IMR-90 (cell line): ENCODE results near the gene FGF4. TPM values are rescaled to one million over a fixed set of nuclear protein-coding genes. Genes with fewer than 3 reads are reported as not detected.

Source experiments
- ATAC-seq: fragments of 200-7000 bp; cut with Tn5 transposase; 2 replicates; pipeline ENCODE4 v1.9.1; 2020; ENCODE audit warnings: low read depth, mild to moderate bottlenecking, moderate library complexity
- BruUV-seq: library from RNA; stranded (reverse); fragments of 400-500 nt; replicated peaks from 2 replicates; lab custom pipeline; 2021; lab: Mats Ljungman, UMichigan
- CTCF ChIA-PET: fragments of 300-600 bp; formaldehyde crosslinking; extraction: SDS; loops from one replicate; lab custom pipeline; 2021; ENCODE audit warnings: antibody characterized with exemption; lab: Yijun Ruan, JAX
- POLR2A ChIA-PET: fragments of 300-600 bp; sonication (Branson Sonifier 250); formaldehyde crosslinking; loops from one replicate; lab custom pipeline; 2022; ENCODE audit warnings: antibody characterized with exemption; ENCODE audit not compliant: unreplicated experiment; lab: Charles Lee
- DNase-seq: peaks from one replicate; pipeline ENCODE4 v3.0.0; 2013
- H2AFZ ChIP-seq: replicated peaks from 2 replicates; pipeline ENCODE3; 2013; ENCODE audit warnings: low read length, mild to moderate bottlenecking; ENCODE audit not compliant: poor library complexity
- H2AK5ac ChIP-seq: 2 replicates; pipeline ENCODE4 v1.6.1; 2013; ENCODE audit warnings: low read depth, low read length, inconsistent platforms
- H2AK9ac ChIP-seq: replicated peaks from 2 replicates; pipeline ENCODE3; 2013; ENCODE audit warnings: mild to moderate bottlenecking, low read depth, low read length, moderate library complexity; ENCODE audit not compliant: poor library complexity
- H2BK120ac ChIP-seq: 2 replicates; pipeline ENCODE4 v1.6.1; 2013; ENCODE audit warnings: low read depth, low read length, inconsistent platforms
- H2BK15ac ChIP-seq: 3 replicates; pipeline ENCODE4 v1.6.1; 2013; ENCODE audit warnings: low read depth, low read length, inconsistent platforms
- H2BK20ac ChIP-seq: 2 replicates; pipeline ENCODE4 v1.6.1; 2013; ENCODE audit warnings: low read depth, mild to moderate bottlenecking, inconsistent platforms, low read length, moderate library complexity
- H2BK5ac ChIP-seq: 2 replicates; pipeline ENCODE4 v1.6.1; 2013; ENCODE audit warnings: mild to moderate bottlenecking, low read depth, low read length, inconsistent platforms; ENCODE audit not compliant: poor library complexity, severe bottlenecking
- H3K14ac ChIP-seq: replicated peaks from 2 replicates; pipeline ENCODE4 v1.6.1; 2013; ENCODE audit warnings: low read depth, low read length, inconsistent platforms
- H3K18ac ChIP-seq: 2 replicates; pipeline ENCODE4 v1.6.1; 2013; ENCODE audit warnings: low read depth, low read length, control low read depth
- H3K23ac ChIP-seq: 2 replicates; pipeline ENCODE4 v1.6.1; 2013; ENCODE audit warnings: low read depth, low read length, inconsistent platforms
- H3K27ac ChIP-seq: 2 replicates; pipeline ENCODE4 v1.5.1; 2013; ENCODE audit warnings: mild to moderate bottlenecking, control low read depth, low read length; ENCODE audit not compliant: insufficient read depth
- H3K27me3 ChIP-seq: 2 replicates; pipeline ENCODE4 v1.6.1; 2013; ENCODE audit warnings: low read length; ENCODE audit not compliant: control insufficient read depth, insufficient read depth
- H3K36me3 ChIP-seq: 2 replicates; pipeline ENCODE4 v1.6.1; 2013; ENCODE audit warnings: low read length, mixed read lengths; ENCODE audit not compliant: control insufficient read depth, insufficient read depth
- H3K4ac ChIP-seq: 2 replicates; pipeline ENCODE4 v1.6.1; 2013; ENCODE audit warnings: low read depth, low read length, inconsistent platforms
- H3K4me1 ChIP-seq: 2 replicates; pipeline ENCODE4 v1.6.1; 2013; ENCODE audit warnings: low read length, mixed read lengths; ENCODE audit not compliant: control insufficient read depth, insufficient read depth
- H3K4me2 ChIP-seq: 2 replicates; pipeline ENCODE4 v1.6.1; 2013; ENCODE audit warnings: low read depth, mild to moderate bottlenecking, control low read depth, low read length, moderate library complexity
- H3K4me3 ChIP-seq: 2 replicates; pipeline ENCODE4 v1.5.1; 2013; ENCODE audit warnings: low read depth, mild to moderate bottlenecking, control low read depth, low read length, moderate library complexity; ENCODE audit not compliant: insufficient read depth
- H3K56ac ChIP-seq: 2 replicates; pipeline ENCODE4 v1.6.1; 2013; ENCODE audit warnings: low read length, inconsistent platforms; ENCODE audit not compliant: insufficient read depth; ENCODE audit errors: extremely low read depth
- H3K79me1 ChIP-seq, 2 experiments: 2 replicates each; pipeline ENCODE4 v1.6.1; 2013; ENCODE audit warnings: low read length in 2 of 2, inconsistent platforms in 1 of 2, low read depth in 1 of 2
- H3K9ac ChIP-seq: 2 replicates; pipeline ENCODE4 v1.6.1; 2013; ENCODE audit warnings: low read depth, low read length, control low read depth
- H3K9me1 ChIP-seq: 2 replicates; pipeline ENCODE4 v1.6.1; 2013; ENCODE audit warnings: low read length, inconsistent platforms; ENCODE audit not compliant: insufficient read depth
- H3K9me3 ChIP-seq: 2 replicates; pipeline ENCODE4 v1.6.1; 2013; ENCODE audit warnings: low read length; ENCODE audit not compliant: control insufficient read depth, insufficient read depth
- H4K20me1 ChIP-seq: 2 replicates; pipeline ENCODE4 v1.6.1; 2013; ENCODE audit warnings: low read length, inconsistent platforms; ENCODE audit not compliant: insufficient read depth
- H4K5ac ChIP-seq: 2 replicates; pipeline ENCODE4 v1.6.1; 2013; ENCODE audit warnings: mild to moderate bottlenecking, low read depth, low read length, control low read depth
- H4K8ac ChIP-seq, 2 experiments: 2 replicates each; pipeline ENCODE4 v1.6.1; 2013; ENCODE audit warnings: low read depth in 2 of 2, low read length in 2 of 2, control low read depth in 1 of 2, inconsistent platforms in 1 of 2
- H4K91ac ChIP-seq: 2 replicates; pipeline ENCODE4 v1.6.1; 2013; ENCODE audit warnings: low read depth, low read length, inconsistent platforms; ENCODE audit not compliant: insufficient read depth
- BHLHE40 ChIP-seq: fragments of 150-350 bp; IDR thresholded peaks from 2 replicates; pipeline ENCODE4 v1.6.1; 2016; ENCODE audit warnings: mild to moderate bottlenecking, low read depth, low read length
- CEBPB ChIP-seq: IDR thresholded peaks from 2 replicates; pipeline ENCODE4 v1.6.1; 2012; ENCODE audit warnings: low read depth, low read length, improper control_type of control experiment
- CHD1 ChIP-seq: IDR thresholded peaks from 2 replicates; pipeline ENCODE4 v1.6.1; 2012; ENCODE audit warnings: low read depth, low read length, improper control_type of control experiment
- ELK1 ChIP-seq: fragments of 150-350 bp; IDR thresholded peaks from 2 replicates; pipeline ENCODE4 v1.6.1; 2016; ENCODE audit warnings: low read depth, mild to moderate bottlenecking, low read length, moderate library complexity, borderline replicate concordance
- FOS ChIP-seq: fragments of 150-350 bp; IDR thresholded peaks from 2 replicates; pipeline ENCODE4 v1.6.1; 2016; ENCODE audit warnings: low read depth, low read length
- MAFK ChIP-seq: IDR thresholded peaks from 2 replicates; pipeline ENCODE4 v1.6.1; 2012; ENCODE audit warnings: low read depth, low read length, improper control_type of control experiment
- MAZ ChIP-seq: IDR thresholded peaks from 2 replicates; pipeline ENCODE4 v1.6.1; 2012; ENCODE audit warnings: low read depth, mild to moderate bottlenecking, low read length, improper control_type of control experiment, moderate library complexity, borderline replicate concordance
- MXI1 ChIP-seq: IDR thresholded peaks from 2 replicates; pipeline ENCODE4 v1.6.1; 2012; ENCODE audit warnings: low read depth, mild to moderate bottlenecking, low read length, moderate library complexity, borderline replicate concordance
- NFE2L2 ChIP-seq: fragments of 150-350 bp; IDR thresholded peaks from 2 replicates; pipeline ENCODE4 v1.6.1; 2016; ENCODE audit warnings: low read depth, mild to moderate bottlenecking, low read length
- POLR2A ChIP-seq: IDR thresholded peaks from 2 replicates; pipeline ENCODE4 v1.6.1; 2012; ENCODE audit warnings: mild to moderate bottlenecking, low read depth, low read length
- RAD21 ChIP-seq: IDR thresholded peaks from 2 replicates; pipeline ENCODE4 v1.6.1; 2012; ENCODE audit warnings: low read length, improper control_type of control experiment
- RCOR1 ChIP-seq: IDR thresholded peaks from 2 replicates; pipeline ENCODE4 v1.6.1; 2012; ENCODE audit warnings: mild to moderate bottlenecking, low read length, improper control_type of control experiment; ENCODE audit not compliant: insufficient replicate concordance
- RFX5 ChIP-seq: IDR thresholded peaks from 2 replicates; pipeline ENCODE4 v1.8.0; 2012; ENCODE audit warnings: low read depth, mild to moderate bottlenecking, low read length, moderate library complexity
- SMC3 ChIP-seq: fragments of 150-350 bp; IDR thresholded peaks from 2 replicates; pipeline ENCODE4 v1.6.1; 2016; ENCODE audit warnings: low read depth, mild to moderate bottlenecking, antibody characterized with exemption, low read length, moderate library complexity
- WGBS, 2 experiments: methylation state at CpG; one replicate each; pipeline versions ENCODE4 v1.1.5 to v1.1.7; 2013; ENCODE audit warnings: missing lambda C conversion rate in 2 of 2; ENCODE audit not compliant: insufficient read length in 1 of 2; ENCODE audit errors: extremely low coverage in 2 of 2; 5-methylcytosine and 5-hydroxymethylcytosine counted together
- dilution Hi-C: fragments of 300-500 bp; cut with HindIII; formaldehyde crosslinking; loops from one replicate; pipeline ENCODE4 v1.14.3; 2018; ENCODE audit warnings: low sequenced_read_pairs; ENCODE audit not compliant: unreplicated experiment
- in situ Hi-C: fragments of 300-500 bp; cut with MboI; formaldehyde crosslinking; loops from 3 replicates; pipeline ENCODE4 v1.14.3; 2019; ENCODE audit warnings: low sequenced_read_pairs, inconsistent platforms, mixed read lengths
- intact Hi-C: fragments of 100-400 bp; cut with micrococcal nuclease; formaldehyde crosslinking; loops from 2 replicates; pipeline ENCODE4 v1.10.0; 2022
- polyA plus RNA-seq, 3 experiments: library from polyadenylated mRNA; depleted of rRNA; stranded (reverse); fragments of >200 nt; gene quantifications; 2 replicates each; pipeline ENCODE4 v1.2.3, GENCODE V29; 2012; ENCODE audit warnings: low replicate concordance in 1 of 3
- total RNA-seq: library from RNA; depleted of rRNA; stranded (reverse); fragments of >200 nt; gene quantifications from 2 replicates; pipeline ENCODE4 v1.2.3, GENCODE V29; 2012
- TF ChIP-seq, protein P1 (sequence below): fragments of 150-350 bp; IDR thresholded peaks from 2 replicates; pipeline ENCODE4 v1.6.1; 2017; ENCODE audit warnings: mild to moderate bottlenecking, antibody characterized with exemption, low read length, low read depth
- TF ChIP-seq, protein P2 (sequence below): conservative IDR thresholded peaks from 2 replicates; pipeline ENCODE4 v1.5.1; 2012; ENCODE audit warnings: mild to moderate bottlenecking, low read depth, low read length, improper control_type of control experiment

FGF4 gene
- total and polyA plus RNA-seq, 2 of the 4 experiments (the other 2 are of a cell fraction) = not detected

DNA sequence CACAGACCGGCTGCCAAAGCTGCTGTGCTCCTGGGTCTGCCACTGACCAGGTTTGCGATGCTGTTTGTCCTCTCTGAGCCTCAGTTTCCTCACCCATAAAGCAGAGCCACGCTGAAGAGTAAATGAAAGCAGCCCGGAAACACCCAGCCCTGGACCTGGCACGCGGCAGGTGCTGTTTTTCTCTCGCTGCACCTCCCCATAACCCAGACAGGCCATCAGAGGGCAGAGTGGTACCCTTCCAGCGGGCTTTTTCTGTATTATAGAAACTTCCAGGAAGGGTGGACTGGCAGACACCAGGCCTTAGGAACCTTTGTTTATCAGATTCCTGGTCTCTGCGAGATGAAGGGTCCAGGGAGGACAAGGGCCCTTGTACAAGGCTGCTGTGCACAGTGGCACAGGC lies 53.4 kb downstream of the FGF4 start:
- DNase-seq = no peak
- H3K27ac ChIP-seq = no peak overlapping the region
- H4K8ac ChIP-seq = no peak overlapping the region
- no peak overlapping the region for H2BK5ac ChIP-seq
- H3K27me3 ChIP-seq = peaks cover 65% of the 10 kb centered on the region
- H2AK5ac ChIP-seq = no peak overlapping the region
- no peak overlapping the region for H3K4ac ChIP-seq
- no peak overlapping the region for H4K5ac ChIP-seq
- ATAC-seq = 0 out of 2 replicates have a peak, but pooled peaks have one; percentile 40
- intact Hi-C loops (no loop called here), in situ Hi-C loops (no loop called here), dilution Hi-C loops (no loop called here)
- no peaks in the 10 kb centered on the region for H3K79me1 ChIP-seq
- no peak overlapping the region for H2BK20ac ChIP-seq
- H3K4me1 ChIP-seq = no peaks in the 10 kb centered on the region; the same call in 1 of the 2 replicates
- no peak overlapping the region for H3K9ac ChIP-seq
- BruUV-seq = no TSS peak
- no peak overlapping the region for H3K4me2 ChIP-seq
- no peak overlapping the region for H2BK120ac ChIP-seq
- WGBS, 2 experiments = 33% methylated on average over 1 of the region's 9 CpGs; no CpG with 5 or more reads in 1 of the 2 experiments
- POLR2A ChIA-PET = no interaction called here
- no peak overlapping the region for H2AFZ ChIP-seq
- H4K20me1 ChIP-seq = no peaks in the 10 kb centered on the region
- CTCF ChIA-PET = no interaction called here
- no peak overlapping the region for H3K4me3 ChIP-seq
- no peaks in the 10 kb centered on the region for H3K9me1 ChIP-seq
- no peak overlapping the region for H3K56ac ChIP-seq
- TF ChIP-seq MAFK (no peak), NFE2L2 (no peak), MXI1 (no peak), SMC3 (peak; percentile 27; the same call in 1 of the 2 replicates), POLR2A (no peak), RCOR1 (no peak), RAD21 (peak; percentile 51), MAZ (no peak), RFX5 (no peak), CHD1 (no peak), CEBPB (no peak), FOS (no peak), ELK1 (no peak), BHLHE40 (no peak)
- TF ChIP-seq, protein P1, sequence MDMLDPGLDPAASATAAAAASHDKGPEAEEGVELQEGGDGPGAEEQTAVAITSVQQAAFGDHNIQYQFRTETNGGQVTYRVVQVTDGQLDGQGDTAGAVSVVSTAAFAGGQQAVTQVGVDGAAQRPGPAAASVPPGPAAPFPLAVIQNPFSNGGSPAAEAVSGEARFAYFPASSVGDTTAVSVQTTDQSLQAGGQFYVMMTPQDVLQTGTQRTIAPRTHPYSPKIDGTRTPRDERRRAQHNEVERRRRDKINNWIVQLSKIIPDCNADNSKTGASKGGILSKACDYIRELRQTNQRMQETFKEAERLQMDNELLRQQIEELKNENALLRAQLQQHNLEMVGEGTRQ = no peak
- TF ChIP-seq, protein P2, sequence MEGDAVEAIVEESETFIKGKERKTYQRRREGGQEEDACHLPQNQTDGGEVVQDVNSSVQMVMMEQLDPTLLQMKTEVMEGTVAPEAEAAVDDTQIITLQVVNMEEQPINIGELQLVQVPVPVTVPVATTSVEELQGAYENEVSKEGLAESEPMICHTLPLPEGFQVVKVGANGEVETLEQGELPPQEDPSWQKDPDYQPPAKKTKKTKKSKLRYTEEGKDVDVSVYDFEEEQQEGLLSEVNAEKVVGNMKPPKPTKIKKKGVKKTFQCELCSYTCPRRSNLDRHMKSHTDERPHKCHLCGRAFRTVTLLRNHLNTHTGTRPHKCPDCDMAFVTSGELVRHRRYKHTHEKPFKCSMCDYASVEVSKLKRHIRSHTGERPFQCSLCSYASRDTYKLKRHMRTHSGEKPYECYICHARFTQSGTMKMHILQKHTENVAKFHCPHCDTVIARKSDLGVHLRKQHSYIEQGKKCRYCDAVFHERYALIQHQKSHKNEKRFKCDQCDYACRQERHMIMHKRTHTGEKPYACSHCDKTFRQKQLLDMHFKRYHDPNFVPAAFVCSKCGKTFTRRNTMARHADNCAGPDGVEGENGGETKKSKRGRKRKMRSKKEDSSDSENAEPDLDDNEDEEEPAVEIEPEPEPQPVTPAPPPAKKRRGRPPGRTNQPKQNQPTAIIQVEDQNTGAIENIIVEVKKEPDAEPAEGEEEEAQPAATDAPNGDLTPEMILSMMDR = peak; percentile 45
- H3K14ac ChIP-seq = no peak overlapping the region
- no peaks in the 10 kb centered on the region for H3K36me3 ChIP-seq
- H3K9me3 ChIP-seq = no peaks in the 10 kb centered on the region
- H2BK15ac ChIP-seq = no peak overlapping the region
- H3K18ac ChIP-seq = no peak overlapping the region
- no peak overlapping the region for H2AK9ac ChIP-seq
- no peak overlapping the region for H4K91ac ChIP-seq
- no peak overlapping the region for H3K23ac ChIP-seq
